WTC11 (cell line): Measurements from ENCODE around the gene FBXO21. TPM values are rescaled to one million over a fixed set of nuclear protein-coding genes. Genes with fewer than 3 reads are reported as not detected.

Experiments
- ATAC-seq: fragments of 200-7000 bp; cut with Tn5 transposase; 2 replicates; pipeline ENCODE4 v1.10.0; 2021; ENCODE audit warnings: mild to moderate bottlenecking, moderate library complexity
- CTCF ChIA-PET: fragments of 300-600 bp; sonication (Branson Sonifier 250); formaldehyde crosslinking; loops from one replicate; lab custom pipeline; 2021; ENCODE audit warnings: antibody characterized with exemption; lab: Charles Lee
- POLR2A ChIA-PET: fragments of 350-600 bp; sonication (Branson Sonifier 250); formaldehyde crosslinking; loops from one replicate; lab custom pipeline; 2021; ENCODE audit warnings: antibody characterized with exemption; lab: Charles Lee
- DNase-seq: peaks from one replicate; pipeline ENCODE4 v3.0.0; 2021; ENCODE audit warnings: low spot score
- H3K27ac Mint-ChIP-seq: 2 replicates; pipeline ENCODE4 v1.8.0; 2021; ENCODE audit warnings: mixed read lengths
- H3K27me3 Mint-ChIP-seq: 2 replicates; pipeline ENCODE4 v1.8.0; 2021; ENCODE audit warnings: low read depth, mild to moderate bottlenecking, moderate library complexity, mixed read lengths
- H3K36me3 Mint-ChIP-seq: 2 replicates; pipeline ENCODE4 v1.8.0; 2021; ENCODE audit warnings: mixed read lengths
- H3K4me1 Mint-ChIP-seq: 2 replicates; pipeline ENCODE4 v1.8.0; 2022; ENCODE audit warnings: mixed read lengths
- H3K4me3 Mint-ChIP-seq: 2 replicates; pipeline ENCODE4 v1.8.0; 2021; ENCODE audit warnings: mild to moderate bottlenecking, moderate library complexity, mixed read lengths
- H3K9me3 Mint-ChIP-seq: 2 replicates; pipeline ENCODE4 v1.8.0; 2021; ENCODE audit warnings: mixed read lengths
- ATF3 ChIP-seq: sonication (generic); formaldehyde crosslinking; conservative IDR thresholded peaks from 2 replicates; pipeline ENCODE4 v1.8.1; 2022; ENCODE audit warnings: mild to moderate bottlenecking, missing genetic modification reagents
- CDX4 ChIP-seq: fragments of 250-450 bp; sonication (Bioruptor Pico); IDR thresholded peaks from 2 replicates; pipeline ENCODE4 v1.9.0; 2021; ENCODE audit warnings: moderate library complexity, mild to moderate bottlenecking, inconsistent platforms, borderline replicate concordance
- GABPB1 ChIP-seq: sonication (generic); formaldehyde crosslinking; IDR thresholded peaks from 2 replicates; pipeline ENCODE4 v1.8.1; 2023; ENCODE audit warnings: mild to moderate bottlenecking, missing genetic modification reagents
- GTF2I ChIP-seq: fragments of 250-450 bp; sonication (Bioruptor Pico); conservative IDR thresholded peaks from 2 replicates; pipeline ENCODE4 v1.4.0; 2021; ENCODE audit warnings: mild to moderate bottlenecking
- STAT6 ChIP-seq: sonication (generic); formaldehyde crosslinking; conservative IDR thresholded peaks from 2 replicates; pipeline ENCODE4 v1.8.1; 2023; ENCODE audit warnings: mild to moderate bottlenecking, low read depth, missing genetic modification reagents, moderate library complexity
- USF1 ChIP-seq: sonication (generic); formaldehyde crosslinking; IDR thresholded peaks from 2 replicates; pipeline ENCODE4 v1.8.0; 2022; ENCODE audit warnings: mild to moderate bottlenecking, missing genetic modification reagents
- USF2 ChIP-seq: sonication (generic); formaldehyde crosslinking; IDR thresholded peaks from 2 replicates; pipeline ENCODE4 v1.8.1; 2023; ENCODE audit warnings: mild to moderate bottlenecking, missing genetic modification reagents, moderate library complexity
- ZBTB43 ChIP-seq: sonication (generic); formaldehyde crosslinking; IDR thresholded peaks from 2 replicates; pipeline ENCODE4 v1.8.1; 2023; ENCODE audit warnings: mild to moderate bottlenecking, missing genetic modification reagents
- ZNF671 ChIP-seq: fragments of 250-450 bp; sonication (Bioruptor Pico); IDR thresholded peaks from 2 replicates; pipeline ENCODE4 v1.8.0; 2021; ENCODE audit warnings: mild to moderate bottlenecking
- total RNA-seq: library from RNA; stranded (reverse); gene quantifications from 3 replicates; pipeline ENCODE4 v1.2.3, GENCODE V29; 2021

The FBXO21 gene
- total RNA-seq, 1 experiment from 2014 or later, result 60.3 TPM

- TF ChIP-seq USF2, result no peak
- TF ChIP-seq ZNF671 (CRISPR knock-in tag), result no peak
- TF ChIP-seq, all 79 proteins: peak for 0
Observed at GRCh38 chr12:117093431-117093830, 96.8 kb downstream of the FBXO21 start (continued).

GRCh38 chr12:117092886-117093285 is 97.4 kb downstream of the FBXO21 start:
- no peak for TF ChIP-seq ZNF671 (CRISPR knock-in tag)
- no peak for TF ChIP-seq STAT6 (CRISPR knock-in tag)
- no peak for TF ChIP-seq ATF3 (CRISPR knock-in tag)
- no peak for TF ChIP-seq CDX4 (CRISPR knock-in tag)
- no peak for TF ChIP-seq USF1
- TF ChIP-seq, all 79 proteins: peak for 0
- Mint-ChIP-seq H3K4me1 (peaks cover 8% of the 10 kb centered on the region), H3K4me3 (no peak overlapping the region), H3K27me3 (peaks cover 9% of the 10 kb centered on the region), H3K36me3 (peaks cover 12% of the 10 kb centered on the region), H3K9me3 (peaks cover 16% of the 10 kb centered on the region), H3K27ac (no peak overlapping the region)
- DNase-seq (no peak), ATAC-seq (no peak)
- ChIA-PET CTCF (interaction anchor here (0.8 to 1.5 kb wide), 2 partner anchors 9 to 13 kb away, joined by 3 to 4 read pairs; no protein-coding TSS in a partner anchor), POLR2A (no interaction called here)

GRCh38 chr12:117092511-117092780 is 97.8 kb downstream of the FBXO21 start:
- Mint-ChIP-seq H3K36me3 (peaks cover 12% of the 10 kb centered on the region), H3K27me3 (peaks cover 5% of the 10 kb centered on the region), H3K4me3 (no peak overlapping the region), H3K4me1 (peaks cover 7% of the 10 kb centered on the region), H3K9me3 (peaks cover 16% of the 10 kb centered on the region), H3K27ac (no peak overlapping the region)
- TF ChIP-seq ZBTB43 (CRISPR knock-in tag), result no peak
- TF ChIP-seq GABPB1 (CRISPR knock-in tag), result no peak
- no peak for TF ChIP-seq GTF2I (CRISPR knock-in tag)
- ATAC-seq, result no peak
- POLR2A ChIA-PET, result no interaction called here
- CTCF ChIA-PET, result interaction anchor here (1.5 kb wide), 1 partner anchor 9 kb away, joined by 4 read pairs; no protein-coding TSS in a partner anchor
- DNase-seq, result no peak

Other genes with a start within 250 kb of the FBXO21 start
- gene TESC, start 91.1 kb downstream of the FBXO21 start, total RNA-seq, result 10.8 to 15.5 TPM (median 14.9 TPM) in 3 replicates
- 4.0 to 4.8 TPM (median 4.5 TPM) in 3 replicates for gene NOS1, start 171.2 kb upstream of the FBXO21 start, total RNA-seq